Measurements from ENCODE around the gene GPATCH8. TPM values are rescaled to one million over a fixed set of nuclear protein-coding genes. Genes with fewer than 3 reads are reported as not detected.
"Not testable (repeated sequence)": the region's sequence is repeated elsewhere in the genome, so short reads cannot be mapped to it uniquely, and the experiment has no call there.

GPATCH8 gene
- polyA plus RNA-seq, 1 donor (not counting 4 experiments of a cell fraction or from before 2014, with no cell fraction given) = 15.1 TPM

- Histone ChIP-seq H3K79me2 (ENCODE audit: control insufficient read depth, insufficient read depth, low read length) (no peaks in the 10 kb centered on the region), H3K9me1 (ENCODE audit: control insufficient read depth, extremely low read depth, insufficient read depth, low read length) (no peaks in the 10 kb centered on the region), H3K36me3 (ENCODE audit: control insufficient read depth in 2 of 2, extremely low read depth in 1 of 2, insufficient read depth in 2 of 2, low read length in 2 of 2) (no peaks in the 10 kb centered on the region), H3K4me1 (ENCODE audit: control insufficient read depth, extremely low read depth, insufficient read depth, low read length) (peaks cover 26% of the 10 kb centered on the region), H3K4me3 (ENCODE audit: control insufficient read depth in 2 of 3, extremely low read depth in 1 of 3, insufficient read depth in 2 of 3, low read depth in 1 of 3, low read length in 3 of 3) (no peak overlapping the region), H3K4me2 (ENCODE audit: control insufficient read depth, extremely low read depth, insufficient read depth, low read depth, low read length) (no peak overlapping the region), H3K9ac (ENCODE audit: control insufficient read depth, extremely low read depth, insufficient read depth, low read length) (no peak overlapping the region), H4K20me1 (ENCODE audit: control insufficient read depth, extremely low read depth, insufficient read depth, low read length) (no peaks in the 10 kb centered on the region), H2AFZ (ENCODE audit: control insufficient read depth, low read length) (no peak overlapping the region), H3K27ac (ENCODE audit: control insufficient read depth, insufficient read depth, low read length) (no peak overlapping the region), H3K9me3 (ENCODE audit: control insufficient read depth, low read depth, low read length) (no peaks in the 10 kb centered on the region), H3K27me3 (ENCODE audit: control insufficient read depth, extremely low read depth, insufficient read depth, low read length) (no peaks in the 10 kb centered on the region)
- TF ChIP-seq CTCF (optimal IDR thresholded peaks at IDR 0.05 in 1 of 3, IDR thresholded peaks at IDR 0.05 in 1 of 3, conservative IDR thresholded peaks at IDR 0.05 in 1 of 3; ENCODE audit: extremely low read depth in 1 of 3, insufficient read depth in 2 of 3, low read length in 3 of 3) = no peak
- TF ChIP-seq EZH2 (IDR thresholded peaks at IDR 0.05; ENCODE audit: low read length) = no peak
- DNase-seq (ENCODE audit: low read depth, low spot score) (no peak), FAIRE-seq (no peak)
- dilution Hi-C loops (cut with MboI; ENCODE audit: extremely low pct_ligation_motif_present, low sequenced_read_pairs) = loop anchor here (5.0 to 10.0 kb wide), 2 partner anchors 53 to 95 kb away; no protein-coding TSS in a partner anchor
These were observed 36.5 kb upstream of the GPATCH8 start for GRCh38 chr17:44539673-44540072.

GRCh38 chr17:44537922-44538321, 34.7 kb upstream of the GPATCH8 start:
- H4K20me1 ChIP-seq (ENCODE audit: control insufficient read depth, extremely low read depth, insufficient read depth, low read length); H2AFZ ChIP-seq (ENCODE audit: control insufficient read depth, low read length); FAIRE-seq; H3K9me1 ChIP-seq (ENCODE audit: control insufficient read depth, extremely low read depth, insufficient read depth, low read length); H3K4me3 ChIP-seq (ENCODE audit: control insufficient read depth in 2 of 3, extremely low read depth in 1 of 3, insufficient read depth in 2 of 3, low read depth in 1 of 3, low read length in 3 of 3); H3K27me3 ChIP-seq (ENCODE audit: control insufficient read depth, extremely low read depth, insufficient read depth, low read length); H3K9ac ChIP-seq (ENCODE audit: control insufficient read depth, extremely low read depth, insufficient read depth, low read length); H3K36me3 ChIP-seq (ENCODE audit: control insufficient read depth in 2 of 2, extremely low read depth in 1 of 2, insufficient read depth in 2 of 2, low read length in 2 of 2); H3K9me3 ChIP-seq (ENCODE audit: control insufficient read depth, low read depth, low read length); H3K27ac ChIP-seq (ENCODE audit: control insufficient read depth, insufficient read depth, low read length); H3K4me2 ChIP-seq (ENCODE audit: control insufficient read depth, extremely low read depth, insufficient read depth, low read depth, low read length); DNase-seq (ENCODE audit: low read depth, low spot score); H3K79me2 ChIP-seq (ENCODE audit: control insufficient read depth, insufficient read depth, low read length): not testable (repeated sequence)
- peaks cover 13% of the 10 kb centered on the region for H3K4me1 ChIP-seq (ENCODE audit: control insufficient read depth, extremely low read depth, insufficient read depth, low read length)
- dilution Hi-C loops (cut with MboI; ENCODE audit: extremely low pct_ligation_motif_present, low sequenced_read_pairs) = loop anchor here (10.0 kb wide), 1 partner anchor 97 kb away; no protein-coding TSS in a partner anchor

Data from keratinocyte (primary cell).